Small intestine (tissue), 7 donors: ENCODE data around the gene OMA1. TPM values are rescaled to one million over a fixed set of nuclear protein-coding genes. Genes with fewer than 3 reads are reported as not detected.
"Not testable (repeated sequence)": the region's sequence is repeated elsewhere in the genome, so short reads cannot be mapped to it uniquely, and the experiment has no call there.

Experiments
- DNase-seq, 2 donors: peaks; one replicate each; pipeline versions ENCODE4 v3.0.0 to v3.0.0-alpha.2; 2013
- FAIRE-seq: peaks from 2 replicates; lab custom pipeline; 2012; peaks lifted over from hg19 to GRCh38; lab: Jason Lieb, UNC
- H3K27ac ChIP-seq, 3 donors: one replicate each; pipeline ENCODE4 v1.5.1; 2013; ENCODE audit warnings: low read length in 2 of 3, mild to moderate bottlenecking in 2 of 3, control low read depth in 1 of 3, inconsistent platforms in 1 of 3, low read depth in 1 of 3, moderate library complexity in 1 of 3
- H3K27me3 ChIP-seq, 3 donors: one replicate each; pipeline ENCODE4 v1.6.1; 2013; ENCODE audit warnings: low read length in 3 of 3, inconsistent platforms in 1 of 3; ENCODE audit not compliant: control insufficient read depth in 3 of 3, insufficient read depth in 3 of 3
- H3K36me3 ChIP-seq, 3 donors: one replicate each; pipeline ENCODE4 v1.6.1; 2013; ENCODE audit warnings: low read length in 3 of 3, inconsistent platforms in 1 of 3, low read depth in 1 of 3, mild to moderate bottlenecking in 1 of 3, moderate library complexity in 1 of 3; ENCODE audit not compliant: control insufficient read depth in 3 of 3, insufficient read depth in 2 of 3
- H3K4me1 ChIP-seq, 3 donors: one replicate each; pipeline ENCODE4 v1.6.1; 2013; ENCODE audit warnings: low read length in 2 of 3, inconsistent platforms in 1 of 3, low read depth in 1 of 3, mild to moderate bottlenecking in 1 of 3, moderate library complexity in 1 of 3; ENCODE audit not compliant: control insufficient read depth in 3 of 3, insufficient read depth in 2 of 3
- H3K4me3 ChIP-seq, 3 donors: one replicate each; pipeline ENCODE4 v1.5.1; 2013; ENCODE audit warnings: low read length in 3 of 3, control low read depth in 1 of 3, inconsistent platforms in 1 of 3, low read depth in 1 of 3, mild to moderate bottlenecking in 1 of 3, moderate library complexity in 1 of 3
- H3K9me3 ChIP-seq, 2 donors: one replicate each; pipeline ENCODE4 v1.6.1; 2013; ENCODE audit warnings: low read depth in 1 of 2, low read length in 1 of 2; ENCODE audit not compliant: control insufficient read depth in 2 of 2, insufficient read depth in 1 of 2
- WGBS, 3 donors: extraction: QIAGEN DNeasy Blood & Tissue Kit; methylation state at CpG; one replicate each; pipeline ENCODE4 v1.1.7; 2013; 5-methylcytosine and 5-hydroxymethylcytosine counted together
- polyA plus RNA-seq, 4 donors: library from polyadenylated mRNA; stranded (reverse) in 3 of 4; unstranded in 1 of 4; fragments of 200-250 nt in 3 of 4; fragments of 120-200 nt in 1 of 4; gene quantifications; one replicate each; pipeline versions ENCODE4 v1.2.1 to v1.2.3, GENCODE V29; 2013
- donor health status: healthy with polysubstance abuse.
- donor health status: control.
- donor health status: control.
- donor health status: Bipolar disorder and iron deficiency.
- donor health status: healthy.

The OMA1 gene
- polyA plus RNA-seq, 4 donors: 7.3 to 39.9 (median 12.3) TPM

DNA sequence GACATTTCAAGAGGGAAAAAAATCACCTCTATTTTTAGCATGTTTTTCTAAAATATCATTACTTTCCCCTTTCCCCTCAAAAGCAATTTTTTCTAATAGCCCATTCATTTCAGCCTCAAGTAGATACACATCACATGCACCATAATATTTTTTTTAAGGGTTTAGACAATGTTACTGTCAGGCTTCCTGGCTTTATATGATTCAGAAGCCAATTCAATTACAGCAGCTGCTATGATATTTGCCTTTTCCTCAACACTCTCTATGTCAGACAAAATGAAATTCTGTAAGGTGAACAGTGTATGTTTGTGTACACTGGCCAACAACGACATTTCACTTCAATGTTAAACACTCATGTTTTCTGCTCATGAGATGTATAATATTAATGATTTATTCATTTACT lies 46.5 kb downstream of the OMA1 start:
- H3K27me3 ChIP-seq: no peaks in the 10 kb centered on the region
- H3K4me1 ChIP-seq: no peaks in the 10 kb centered on the region
- H3K9me3 ChIP-seq: no peaks in the 10 kb centered on the region
- no peak for FAIRE-seq
- peaks cover 0 to 6% (median 4%) of the 10 kb centered on the region in 3 donors for H3K36me3 ChIP-seq
- no peak for DNase-seq
- H3K4me3 ChIP-seq: no peak overlapping the region
- WGBS, 3 donors: 65 to 92% (median 85%) methylated on average over 1 of the region's 1 CpG
- H3K27ac ChIP-seq: no peak overlapping the region

DNA sequence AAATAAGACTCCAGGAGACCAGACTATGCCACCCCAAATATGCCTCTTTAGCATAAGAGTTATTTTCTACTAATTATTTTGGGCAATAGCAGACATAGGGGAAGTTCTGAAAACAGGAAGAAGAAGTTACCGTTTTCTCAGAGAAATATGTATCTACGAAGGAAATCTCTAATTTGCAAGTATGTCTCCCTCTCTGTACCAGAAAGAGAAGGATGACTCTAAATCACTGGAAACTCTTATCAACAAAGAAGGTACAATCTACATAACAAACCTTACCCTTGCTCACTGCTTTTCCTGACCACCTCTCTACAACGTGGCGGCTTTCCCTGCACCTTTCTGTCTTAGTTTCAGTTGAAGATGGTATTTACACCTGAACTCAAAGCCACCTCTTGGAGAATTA lies 49.0 kb downstream of the OMA1 start:
- H3K9me3 ChIP-seq: no peaks in the 10 kb centered on the region
- 81 to 90% (median 90%) methylated on average over 4 of the region's 4 CpGs for WGBS, 3 donors
- H3K36me3 ChIP-seq: peaks cover 0 to 3% (median 0%) of the 10 kb centered on the region in 3 donors
- H3K4me3 ChIP-seq: no peak overlapping the region
- no peak overlapping the region for H3K27ac ChIP-seq
- DNase-seq (no peak), FAIRE-seq (no peak)
- H3K4me1 ChIP-seq: no peaks in the 10 kb centered on the region
- H3K27me3 ChIP-seq: no peaks in the 10 kb centered on the region

- 85 to 92% (median 90%) methylated on average over 3 of the region's 3 CpGs for WGBS, 3 donors
Observed at GRCh38 chr1:58496042-58496441, 50.5 kb downstream of the OMA1 start.

DNA sequence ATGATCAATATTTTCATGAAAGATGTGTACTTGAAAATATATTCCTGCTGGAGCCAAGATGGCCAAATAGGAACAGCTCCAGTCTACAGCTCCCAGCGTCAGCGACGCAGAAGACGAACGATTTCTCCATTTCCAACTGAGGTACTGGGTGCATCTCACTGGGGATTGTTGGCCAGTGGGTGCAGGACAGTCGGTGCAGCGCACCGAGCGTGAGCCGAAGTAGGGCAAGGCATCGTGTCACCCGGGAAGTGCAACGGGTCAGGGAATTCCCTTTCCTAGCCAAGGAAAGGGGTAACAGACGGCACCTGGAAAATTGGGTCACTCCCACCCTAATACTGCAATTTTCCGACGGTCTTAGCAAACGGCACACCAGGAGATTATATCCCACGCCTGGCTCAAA lies 57.6 kb downstream of the OMA1 start:
- not testable (repeated sequence) for H3K27ac ChIP-seq, H3K36me3 ChIP-seq, H3K27me3 ChIP-seq, H3K4me1 ChIP-seq, DNase-seq, FAIRE-seq, H3K4me3 ChIP-seq, H3K9me3 ChIP-seq
- WGBS, 3 donors: 98 to 99% (median 98%) methylated on average over 18 of the region's 18 CpGs

More at GRCh38 chr1:58496042-58496441, 50.5 kb downstream of the OMA1 start:
- H3K36me3 ChIP-seq: no peaks in the 10 kb centered on the region
- H3K4me3 ChIP-seq: no peak overlapping the region
- H3K9me3 ChIP-seq: peaks cover 0 to under 1% of the 10 kb centered on the region in 2 donors
- H3K27me3 ChIP-seq: no peaks in the 10 kb centered on the region
- no peak for DNase-seq
- no peak overlapping the region for H3K27ac ChIP-seq
- no peaks in the 10 kb centered on the region for H3K4me1 ChIP-seq
- no peak for FAIRE-seq

DNA sequence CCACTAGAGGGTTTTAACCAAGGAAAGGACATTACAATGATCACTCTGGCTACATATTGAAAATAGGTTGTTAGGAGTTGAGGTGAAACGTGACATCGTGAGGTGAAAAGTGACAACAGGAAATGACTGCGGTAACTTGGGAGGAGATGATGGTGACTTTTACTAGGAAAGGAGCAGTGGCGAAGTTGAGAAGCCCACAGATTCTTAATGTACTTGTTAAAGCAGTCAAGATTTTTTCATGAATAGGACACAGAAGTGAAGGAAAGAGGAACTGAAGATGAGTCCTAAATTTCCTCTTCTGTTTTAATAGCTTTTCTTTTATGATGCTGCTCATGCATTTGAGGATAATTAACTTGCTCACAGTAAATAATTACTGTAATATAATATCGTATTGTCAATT lies 59.5 kb downstream of the OMA1 start:
- Histone ChIP-seq H3K4me3 (no peak overlapping the region), H3K27ac (no peak overlapping the region), H3K9me3 (peaks cover 0 to 8% of the 10 kb centered on the region in 2 donors), H3K36me3 (peaks cover 0 to 10% (median 3%) of the 10 kb centered on the region in 3 donors), H3K4me1 (no peaks in the 10 kb centered on the region), H3K27me3 (no peaks in the 10 kb centered on the region)
- FAIRE-seq (no peak), DNase-seq (no peak)
- WGBS, 3 donors: 85 to 92% (median 87%) methylated on average over 5 of the region's 5 CpGs

DNA sequence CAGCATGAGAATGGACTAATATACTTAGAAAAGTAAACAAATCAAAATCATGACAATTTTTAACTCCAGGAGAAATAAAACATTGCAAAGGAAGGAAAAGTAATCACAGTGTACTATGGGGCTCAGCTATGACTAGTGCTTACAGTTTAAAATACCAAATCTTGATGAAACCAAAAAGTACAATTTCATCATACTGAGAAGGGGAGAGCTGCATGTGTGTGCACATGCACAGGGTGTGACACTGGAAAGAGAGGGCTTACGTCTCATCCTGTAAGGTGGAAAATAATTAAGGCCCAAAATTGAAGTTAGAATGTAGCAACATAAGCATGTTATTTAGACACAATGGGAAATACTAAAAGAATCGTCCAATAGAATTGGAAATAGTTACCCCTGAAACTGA lies 64.6 kb downstream of the OMA1 start:
- no peaks in the 10 kb centered on the region for H3K4me1 ChIP-seq
- no peak overlapping the region for H3K27ac ChIP-seq
- H3K4me3 ChIP-seq: no peak overlapping the region
- no peaks in the 10 kb centered on the region for H3K9me3 ChIP-seq
- no peak for DNase-seq
- no peak for FAIRE-seq
- peaks cover 0 to 5% (median 5%) of the 10 kb centered on the region in 3 donors for H3K36me3 ChIP-seq
- 95 to 100% (median 99%) methylated on average over 2 of the region's 2 CpGs for WGBS, 3 donors
- no peaks in the 10 kb centered on the region for H3K27me3 ChIP-seq

DNA sequence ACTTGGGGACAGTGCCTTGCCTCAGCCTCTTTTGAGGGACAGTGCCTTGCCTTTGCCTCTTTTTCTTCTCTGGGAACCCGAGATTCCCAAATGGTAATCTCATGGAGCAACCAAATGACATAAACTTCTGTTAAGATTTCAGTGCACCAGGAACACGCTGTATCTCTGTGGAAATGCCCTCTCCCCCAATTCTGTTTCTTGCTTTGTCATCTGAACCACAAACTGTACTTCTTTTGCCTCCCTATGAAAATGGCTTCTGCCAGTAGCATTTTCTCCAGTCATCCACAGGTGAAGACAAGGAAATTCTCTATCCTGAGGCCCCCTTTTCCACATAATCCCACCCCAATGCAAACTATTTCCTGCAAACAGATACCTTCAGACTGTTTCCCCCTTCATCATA lies 66.3 kb downstream of the OMA1 start:
- DNase-seq (no peak), FAIRE-seq (no peak)

DNA sequence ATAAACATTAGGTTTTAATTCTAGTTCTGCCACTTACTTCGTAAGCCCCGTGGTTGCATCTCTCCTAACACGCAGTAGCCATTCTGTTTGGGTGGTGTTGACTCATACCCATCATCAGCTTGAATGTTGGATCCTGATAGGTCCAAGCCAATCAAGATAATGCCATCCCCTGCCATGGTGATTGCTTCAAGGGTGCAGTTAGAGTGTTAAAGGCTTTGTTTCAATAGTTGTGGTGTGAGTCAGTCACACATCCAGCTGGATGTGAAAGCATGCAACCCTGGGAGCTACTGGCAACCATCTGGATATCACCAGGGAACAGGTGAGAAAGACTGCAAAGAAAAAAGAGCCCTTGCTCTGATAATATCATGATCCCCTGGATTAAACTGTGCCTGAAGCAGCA lies 69.1 kb downstream of the OMA1 start:
- no peak for FAIRE-seq
- WGBS, 3 donors: 91 to 97% (median 95%) methylated on average over 3 of the region's 3 CpGs
- peaks cover 0 to 3% (median 2%) of the 10 kb centered on the region in 3 donors for H3K36me3 ChIP-seq

More for the DNA sequence above, 66.3 kb downstream of the OMA1 start:
- H3K27me3 ChIP-seq: no peaks in the 10 kb centered on the region
- peaks cover 0 to 5% (median 5%) of the 10 kb centered on the region in 3 donors for H3K36me3 ChIP-seq
- H3K9me3 ChIP-seq: no peaks in the 10 kb centered on the region
- WGBS, 3 donors: 94 to 96% (median 95%) methylated on average over 2 of the region's 2 CpGs
- no peak overlapping the region for H3K27ac ChIP-seq
- no peaks in the 10 kb centered on the region for H3K4me1 ChIP-seq
- H3K4me3 ChIP-seq: no peak overlapping the region

GRCh38 chr1:58476179-58476578 lies 70.3 kb downstream of the OMA1 start:
- DNase-seq (no peak), FAIRE-seq (no peak)
- Histone ChIP-seq H3K27ac (no peak overlapping the region), H3K4me3 (no peak overlapping the region), H3K4me1 (no peaks in the 10 kb centered on the region), H3K36me3 (peaks cover 0 to 3% (median 2%) of the 10 kb centered on the region in 3 donors), H3K9me3 (no peaks in the 10 kb centered on the region), H3K27me3 (no peaks in the 10 kb centered on the region)
- whole genome bisulfite sequencing, 3 donors: 68 to 78% (median 77%) methylated on average over 3 of the region's 3 CpGs

More for the DNA sequence above, 69.1 kb downstream of the OMA1 start:
- Histone ChIP-seq H3K4me1 (no peaks in the 10 kb centered on the region), H3K27ac (no peak overlapping the region), H3K27me3 (no peaks in the 10 kb centered on the region), H3K9me3 (no peaks in the 10 kb centered on the region), H3K4me3 (no peak overlapping the region)
- no peak for DNase-seq
